Spleen (tissue), 11 donors: ENCODE measurements around the gene SCP2. TPM values are rescaled to one million over a fixed set of nuclear protein-coding genes. Genes with fewer than 3 reads are reported as not detected.
A peak's percentile ranks its signal among the peaks of the same experiment; 100 is the strongest.
"Not testable (repeated sequence)": the region's sequence is repeated elsewhere in the genome, so short reads cannot be mapped to it uniquely, and the experiment has no call there.

Source experiments
- DNase-seq: peaks from one replicate; pipeline ENCODE4 v3.0.0-alpha.2; 2020
- H3K27ac ChIP-seq, 8 donors: fragments of 200-600 bp; sonication (generic) in 7 of 8; 1 replicate in 4 of 8; 2 replicates in 4 of 8; pipeline versions ENCODE4 v1.5.0 to v1.8.0; 2016 to 2021; ENCODE audit warnings: inconsistent platforms in 4 of 8, mild to moderate bottlenecking in 4 of 8, moderate library complexity in 1 of 8
- H3K27me3 ChIP-seq, 7 donors: fragments of 200-600 bp; sonication (generic) in 6 of 7; replicated peaks in 1 of 7; 1 replicate in 4 of 7; 2 replicates in 3 of 7; pipeline versions ENCODE4 v1.5.0 to v1.8.0; 2016 to 2021; ENCODE audit warnings: inconsistent platforms in 3 of 7, mild to moderate bottlenecking in 1 of 7
- H3K36me3 ChIP-seq, 6 donors: fragments of 200-600 bp; sonication (generic) in 5 of 6; 1 replicate in 4 of 6; 2 replicates in 2 of 6; pipeline versions ENCODE4 v1.5.0 to v1.8.0; 2016 to 2021; ENCODE audit warnings: inconsistent platforms in 2 of 6
- H3K4me1 ChIP-seq, 6 donors: fragments of 200-600 bp; sonication (generic) in 5 of 6; 1 replicate in 3 of 6; 2 replicates in 3 of 6; pipeline versions ENCODE4 v1.5.0 to v1.8.0; 2016 to 2021; ENCODE audit warnings: inconsistent platforms in 3 of 6
- H3K4me3 ChIP-seq, 8 donors: fragments of 200-600 bp; sonication (generic) in 7 of 8; 1 replicate in 4 of 8; 2 replicates in 4 of 8; pipeline versions ENCODE4 v1.5.0 to v1.8.0; 2016 to 2021; ENCODE audit warnings: inconsistent platforms in 4 of 8, mild to moderate bottlenecking in 4 of 8, moderate library complexity in 2 of 8
- H3K9me3 ChIP-seq, 8 donors: fragments of 200-600 bp; sonication (generic) in 7 of 8; 1 replicate in 4 of 8; 2 replicates in 4 of 8; pipeline versions ENCODE4 v1.5.0 to v1.8.0; 2016 to 2021; ENCODE audit warnings: inconsistent platforms in 4 of 8
- POLR2A ChIP-seq, 3 donors: fragments of 450-650 bp; IDR thresholded peaks; one replicate each; pipeline ENCODE4 v1.5.1; 2017; ENCODE audit warnings: antibody characterized with exemption in 3 of 3, mild to moderate bottlenecking in 1 of 3
- POLR2AphosphoS5 ChIP-seq, 3 donors: sonication (generic); formaldehyde crosslinking; IDR thresholded peaks; one replicate each; pipeline ENCODE4 v1.5.1; 2017; ENCODE audit warnings: antibody characterized with exemption in 3 of 3
- WGBS, 5 donors: extraction: QIAGEN DNeasy Blood & Tissue Kit in 3 of 5; methylation state at CpG; one replicate each; pipeline versions ENCODE4 v1.1.5 to v1.1.7; 2013 to 2018; 5-methylcytosine and 5-hydroxymethylcytosine counted together
- intact Hi-C: fragments of 100-400 bp; cut with DNase I; formaldehyde crosslinking; loops from one replicate; pipeline ENCODE4 v1.15.0; 2023; ENCODE audit warnings: low total_unique reads
- polyA plus RNA-seq, 3 donors: library from polyadenylated mRNA; stranded (reverse); fragments of 200-250 nt; gene quantifications; one replicate each; pipeline ENCODE4 v1.2.1, GENCODE V29; 2013
- total RNA-seq, 7 donors: library from RNA; depleted of rRNA in 3 of 7; stranded (reverse); fragments of >200 nt in 3 of 7; fragmentation: NEBNext Ultra II Directional in 4 of 7; extraction: Animal tissue kit (Norgen Biotek cat#: 25700) in 4 of 7; gene quantifications; one replicate each; pipeline versions ENCODE4 v1.1.0 to v1.2.1, GENCODE V29; 2016 to 2021
- TF ChIP-seq, protein P1 (sequence below), 11 experiments: fragments of 200-600 bp in 7 of 11; fragments of 450-650 bp in 4 of 11; sonication (generic) in 4 of 11; IDR thresholded peaks in 8 of 11; conservative IDR thresholded peaks in 3 of 11; 1 replicate in 7 of 11; 2 replicates in 4 of 11; pipeline versions ENCODE4 v1.4.0 to v1.8.0; 2016 to 2021; ENCODE audit warnings: antibody characterized with exemption in 11 of 11, inconsistent platforms in 4 of 11, mild to moderate bottlenecking in 1 of 11
- donor health status: healthy with polysubstance abuse.
- donor health status: DM: no; HTN: no; CAD: no; lungs with moderate emphysema.
- donor health status: DM: no; HTN: no; CAD: no.
- donor health status: Bipolar disorder and iron deficiency.
- donor health status: healthy.
- donor health status: DM: no; HTN: no; CAD: no.
- donor health status: DM: yes; HTN: yes; CAD: no.

SCP2 gene
- total and polyA plus RNA-seq, 10 donors = 69.4 to 105 (median 83.6) TPM

DNA sequence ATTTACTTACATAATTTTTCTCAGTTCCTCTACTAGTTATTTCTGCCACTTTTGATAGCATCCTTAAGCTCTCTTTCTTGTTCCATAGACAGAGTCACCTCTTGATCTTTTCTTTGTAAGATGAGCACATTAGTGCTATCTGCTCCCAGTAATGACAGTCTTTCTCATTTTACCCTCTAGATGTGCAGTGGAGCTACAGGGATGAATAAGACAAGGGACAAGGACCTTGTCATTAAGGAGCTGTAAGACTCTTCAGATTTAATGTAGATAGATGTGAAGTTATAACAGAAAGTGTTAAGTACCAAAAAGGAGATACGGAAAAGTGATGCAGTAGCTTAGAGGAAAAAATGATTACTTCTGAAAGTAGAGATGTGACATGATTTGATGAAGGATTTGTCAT is 20.4 kb downstream of the SCP2 start:
- Histone ChIP-seq H3K27me3 (no peaks in the 10 kb centered on the region), H3K4me1 (no peaks in the 10 kb centered on the region), H3K9me3 (peaks cover 0 to 4% (median 0%) of the 10 kb centered on the region in 8 donors), H3K4me3 (no peak overlapping the region), H3K27ac (no peak overlapping the region), H3K36me3 (peaks cover 0 to 55% (median 0%) of the 10 kb centered on the region in 6 donors)
- 90 to 94% (median 91%) methylated on average over 1 of the region's 1 CpG for WGBS, 5 donors
- intact Hi-C loops = no loop called here
- DNase-seq = no peak
- TF ChIP-seq POLR2A (IDR thresholded peaks at IDR 0.05) (no peak), POLR2AphosphoS5 (IDR thresholded peaks at IDR 0.05) (no peak)
- TF ChIP-seq, protein P1, sequence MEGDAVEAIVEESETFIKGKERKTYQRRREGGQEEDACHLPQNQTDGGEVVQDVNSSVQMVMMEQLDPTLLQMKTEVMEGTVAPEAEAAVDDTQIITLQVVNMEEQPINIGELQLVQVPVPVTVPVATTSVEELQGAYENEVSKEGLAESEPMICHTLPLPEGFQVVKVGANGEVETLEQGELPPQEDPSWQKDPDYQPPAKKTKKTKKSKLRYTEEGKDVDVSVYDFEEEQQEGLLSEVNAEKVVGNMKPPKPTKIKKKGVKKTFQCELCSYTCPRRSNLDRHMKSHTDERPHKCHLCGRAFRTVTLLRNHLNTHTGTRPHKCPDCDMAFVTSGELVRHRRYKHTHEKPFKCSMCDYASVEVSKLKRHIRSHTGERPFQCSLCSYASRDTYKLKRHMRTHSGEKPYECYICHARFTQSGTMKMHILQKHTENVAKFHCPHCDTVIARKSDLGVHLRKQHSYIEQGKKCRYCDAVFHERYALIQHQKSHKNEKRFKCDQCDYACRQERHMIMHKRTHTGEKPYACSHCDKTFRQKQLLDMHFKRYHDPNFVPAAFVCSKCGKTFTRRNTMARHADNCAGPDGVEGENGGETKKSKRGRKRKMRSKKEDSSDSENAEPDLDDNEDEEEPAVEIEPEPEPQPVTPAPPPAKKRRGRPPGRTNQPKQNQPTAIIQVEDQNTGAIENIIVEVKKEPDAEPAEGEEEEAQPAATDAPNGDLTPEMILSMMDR (IDR thresholded peaks at IDR 0.05 in 8 of 11, conservative IDR thresholded peaks at IDR 0.05 in 3 of 11) = no peak

- peaks cover 0 to 62% (median 0%) of the 10 kb centered on the region in 6 donors for H3K36me3 ChIP-seq
- H3K4me3 ChIP-seq, H3K27me3 ChIP-seq, intact Hi-C loops, DNase-seq, H3K4me1 ChIP-seq, H3K27ac ChIP-seq, H3K9me3 ChIP-seq: not testable (repeated sequence)
Measured at GRCh38 chr1:52949602-52950001, 22.5 kb downstream of the SCP2 start.

GRCh38 chr1:52952112-52952511 is 25.0 kb downstream of the SCP2 start:
- no peak for TF ChIP-seq POLR2AphosphoS5 (IDR thresholded peaks at IDR 0.05)
- TF ChIP-seq, protein P1 (IDR thresholded peaks at IDR 0.05 in 8 of 11, conservative IDR thresholded peaks at IDR 0.05 in 3 of 11) = no peak
- no peak for TF ChIP-seq POLR2A (IDR thresholded peaks at IDR 0.05)
- no peak for DNase-seq
- no peaks in the 10 kb centered on the region for H3K4me1 ChIP-seq
- no peaks in the 10 kb centered on the region for H3K27me3 ChIP-seq
- intact Hi-C loops = no loop called here
- no peak overlapping the region for H3K27ac ChIP-seq
- H3K9me3 ChIP-seq = peaks cover 0 to 4% (median 0%) of the 10 kb centered on the region in 8 donors
- 85 to 96% (median 94%) methylated on average over 2 of the region's 2 CpGs for WGBS, 5 donors
- no peak overlapping the region for H3K4me3 ChIP-seq
- H3K36me3 ChIP-seq = peaks cover 0 to 69% (median 0%) of the 10 kb centered on the region in 6 donors

DNA sequence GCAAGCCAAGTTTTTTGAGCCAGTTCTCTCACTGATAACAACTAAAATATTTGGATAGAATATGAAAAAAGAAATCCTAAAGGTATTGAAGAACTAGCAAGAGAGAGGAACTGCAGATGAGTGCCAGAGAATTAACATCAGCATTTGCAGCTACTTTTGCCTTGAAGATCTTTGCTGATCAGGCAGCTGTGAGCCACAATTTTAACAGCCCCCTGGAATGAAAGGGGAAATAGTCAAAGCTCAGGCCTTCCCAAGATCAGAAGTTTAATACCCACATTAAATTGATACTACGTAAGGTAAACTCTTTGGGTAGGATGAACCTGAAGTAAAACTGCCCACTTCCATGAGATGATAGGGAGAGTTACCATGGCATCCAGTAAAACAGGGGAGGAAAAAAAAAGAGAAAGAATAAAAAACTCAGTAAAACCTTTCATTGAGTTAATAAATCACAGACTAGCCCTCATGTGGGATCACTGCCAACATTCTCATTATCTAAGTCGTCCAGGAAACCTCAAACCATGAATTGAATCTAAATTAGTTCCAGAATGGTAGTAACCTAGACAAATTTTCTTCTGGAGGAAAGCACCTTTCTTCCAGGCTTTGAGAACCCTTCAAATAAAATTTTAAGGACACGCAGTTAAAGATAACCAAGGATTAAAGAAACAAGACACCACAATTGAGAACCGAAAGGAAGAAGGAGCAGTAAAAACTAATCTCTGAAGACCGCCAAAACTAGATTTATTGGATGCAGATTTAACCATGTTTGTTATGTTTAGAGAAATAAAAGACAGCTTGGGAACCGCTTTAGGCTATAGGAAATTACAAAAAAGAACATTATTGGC is 28.3 kb downstream of the SCP2 start:
- Histone ChIP-seq H3K4me3 (no peak overlapping the region), H3K9me3 (no peaks in the 10 kb centered on the region), H3K27ac (peak overlapping the region in 2 of 8 donors; percentile 1 to 5), H3K27me3 (no peaks in the 10 kb centered on the region), H3K36me3 (peaks cover 0 to 46% (median 0%) of the 10 kb centered on the region in 6 donors), H3K4me1 (no peaks in the 10 kb centered on the region)
- TF ChIP-seq POLR2AphosphoS5 (IDR thresholded peaks at IDR 0.05) = no peak
- intact Hi-C loops = no loop called here
- no peak for DNase-seq
- WGBS, 5 donors = 40 to 55% (median 49%) methylated on average over 6 of the region's 6 CpGs

DNA sequence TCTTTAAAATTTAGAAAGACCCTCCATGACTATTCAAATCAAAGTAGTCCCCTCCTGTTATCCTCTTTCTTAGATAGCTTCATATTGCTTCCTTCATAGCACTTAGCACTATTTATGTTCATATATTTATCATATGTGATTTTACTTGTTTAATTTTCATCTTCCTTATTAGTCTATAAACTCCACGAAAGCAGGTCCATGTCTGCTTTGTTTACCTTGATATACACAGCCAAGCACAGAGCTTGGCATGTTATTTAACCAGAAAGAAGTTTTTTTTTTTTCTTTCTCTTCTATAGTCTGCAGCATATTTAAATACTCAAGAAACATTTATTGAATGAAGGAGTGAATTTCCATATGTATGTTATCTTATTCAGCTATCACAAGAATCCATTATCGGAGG is 36.0 kb downstream of the SCP2 start:
- H3K36me3 ChIP-seq = peaks cover 0 to 69% (median 8%) of the 10 kb centered on the region in 6 donors
- H3K4me1 ChIP-seq = no peaks in the 10 kb centered on the region
- intact Hi-C loops = no loop called here
- 82 to 95% (median 87%) methylated on average over 2 of the region's 2 CpGs for whole genome bisulfite sequencing, 5 donors
- no peaks in the 10 kb centered on the region for H3K9me3 ChIP-seq
- no peak overlapping the region for H3K27ac ChIP-seq
- H3K27me3 ChIP-seq = no peaks in the 10 kb centered on the region
- TF ChIP-seq POLR2A (IDR thresholded peaks at IDR 0.05) (no peak), POLR2AphosphoS5 (IDR thresholded peaks at IDR 0.05) (no peak)
- TF ChIP-seq, protein P1 (IDR thresholded peaks at IDR 0.05 in 8 of 11, conservative IDR thresholded peaks at IDR 0.05 in 3 of 11) = no peak
- no peak for DNase-seq
- no peak overlapping the region for H3K4me3 ChIP-seq
